SW 1271 (cell line): ENCODE data around the gene ALG3.

Experiments used
- DNase-seq, 2 experiments: peaks; one replicate each; lab custom pipeline; 2025; lab: John Stamatoyannopoulos, UW

Gene ALG3

GRCh38 chr3:184193991-184194539, 54.7 kb downstream of the ALG3 start:
- no peak for DNase-seq

DNA sequence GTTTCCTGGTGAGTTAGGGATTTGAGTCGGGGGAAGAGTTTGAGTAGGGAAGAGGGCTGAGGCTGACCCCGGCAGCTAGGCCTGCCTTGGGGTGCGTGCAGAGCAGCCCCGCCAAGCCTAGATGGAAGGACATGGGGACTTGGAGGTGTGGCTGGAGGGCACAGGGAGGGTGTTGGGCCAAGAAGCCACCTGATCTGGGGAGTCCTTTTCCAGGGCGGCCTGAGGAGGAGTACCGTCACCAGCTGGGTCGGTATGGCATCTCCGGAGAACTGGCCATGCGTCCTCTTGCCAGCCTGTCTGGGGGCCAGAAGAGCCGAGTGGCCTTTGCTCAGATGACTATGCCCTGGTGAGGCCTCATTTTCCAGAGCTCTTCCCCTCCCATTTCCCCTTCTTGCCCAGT, 55.9 kb downstream of the ALG3 start:
- no peak for DNase-seq
